ENCODE data around the gene OCA2.
"Not testable (repeated sequence)": the region's sequence is repeated elsewhere in the genome, so short reads cannot be mapped to it uniquely, and the experiment has no call there.

The OCA2 gene

GRCh38 chr15:28015855-28016254 is 83.3 kb downstream of the OCA2 start:
- Histone ChIP-seq H3K4me3 (ENCODE audit: low read length) (no peak overlapping the region), H3K4me1 (ENCODE audit: control insufficient read depth, insufficient read depth, low read length) (no peaks in the 10 kb centered on the region; the same call in 1 of the 2 replicates), H3K27ac (ENCODE audit: low read length) (no peak overlapping the region), H3K27me3 (ENCODE audit: control insufficient read depth, insufficient read depth, low read length) (no peaks in the 10 kb centered on the region; the same call in 1 of the 2 replicates), H3K9me3 (ENCODE audit: control insufficient read depth, insufficient read depth, low read length) (peaks cover 6% of the 10 kb centered on the region), H3K36me3 (ENCODE audit: control insufficient read depth, insufficient read depth, low read length) (no peaks in the 10 kb centered on the region)
- no peak for DNase-seq (ENCODE audit: low read depth, low spot score)
- no CpG with 5 or more reads among the region's 10 CpGs for WGBS (ENCODE audit: insufficient coverage, insufficient read length)

- no CpG with 5 or more reads among the region's 23 CpGs for WGBS (ENCODE audit: insufficient coverage, insufficient read length)
- H3K9me3 ChIP-seq (ENCODE audit: control insufficient read depth, insufficient read depth, low read length), result peaks cover 6% of the 10 kb centered on the region
- no peak overlapping the region for H3K27ac ChIP-seq (ENCODE audit: low read length)
- no peaks in the 10 kb centered on the region; the same call in 1 of the 2 replicates for H3K27me3 ChIP-seq (ENCODE audit: control insufficient read depth, insufficient read depth, low read length)
- no peaks in the 10 kb centered on the region for H3K36me3 ChIP-seq (ENCODE audit: control insufficient read depth, insufficient read depth, low read length)
- H3K4me3 ChIP-seq (ENCODE audit: low read length), result no peak overlapping the region
- no peaks in the 10 kb centered on the region; the same call in 1 of the 2 replicates for H3K4me1 ChIP-seq (ENCODE audit: control insufficient read depth, insufficient read depth, low read length)
- no peak for DNase-seq (ENCODE audit: low read depth, low spot score)
Observed at GRCh38 chr15:28014623-28015200, 84.4 kb downstream of the OCA2 start.

GRCh38 chr15:28013976-28014375 is 85.1 kb downstream of the OCA2 start:
- Histone ChIP-seq H3K27ac (ENCODE audit: low read length) (no peak overlapping the region), H3K9me3 (ENCODE audit: control insufficient read depth, insufficient read depth, low read length) (peaks cover 6% of the 10 kb centered on the region), H3K36me3 (ENCODE audit: control insufficient read depth, insufficient read depth, low read length) (no peaks in the 10 kb centered on the region), H3K27me3 (ENCODE audit: control insufficient read depth, insufficient read depth, low read length) (no peaks in the 10 kb centered on the region; the same call in 1 of the 2 replicates), H3K4me1 (ENCODE audit: control insufficient read depth, insufficient read depth, low read length) (no peaks in the 10 kb centered on the region), H3K4me3 (ENCODE audit: low read length) (no peak overlapping the region)
- DNase-seq (ENCODE audit: low read depth, low spot score), result no peak
- no CpG with 5 or more reads among the region's 9 CpGs for WGBS (ENCODE audit: insufficient coverage, insufficient read length)

- H3K27me3 ChIP-seq (ENCODE audit: control insufficient read depth, insufficient read depth, low read length), result no peaks in the 10 kb centered on the region; the same call in 1 of the 2 replicates
- no peak for DNase-seq (ENCODE audit: low read depth, low spot score)
- H3K4me3 ChIP-seq (ENCODE audit: low read length), result no peak overlapping the region
- no CpG with 5 or more reads among the region's 7 CpGs for WGBS (ENCODE audit: insufficient coverage, insufficient read length)
- H3K4me1 ChIP-seq (ENCODE audit: control insufficient read depth, insufficient read depth, low read length), result no peaks in the 10 kb centered on the region
- no peak overlapping the region for H3K27ac ChIP-seq (ENCODE audit: low read length)
- peaks cover 6% of the 10 kb centered on the region for H3K9me3 ChIP-seq (ENCODE audit: control insufficient read depth, insufficient read depth, low read length)
- H3K36me3 ChIP-seq (ENCODE audit: control insufficient read depth, insufficient read depth, low read length), result no peaks in the 10 kb centered on the region
Observed at GRCh38 chr15:28013480-28013879, 85.6 kb downstream of the OCA2 start.

GRCh38 chr15:28012231-28012630 is 86.9 kb downstream of the OCA2 start:
- H3K4me1 ChIP-seq (ENCODE audit: control insufficient read depth, insufficient read depth, low read length), result no peaks in the 10 kb centered on the region
- H3K36me3 ChIP-seq (ENCODE audit: control insufficient read depth, insufficient read depth, low read length), result no peaks in the 10 kb centered on the region
- no peak for DNase-seq (ENCODE audit: low read depth, low spot score)
- no CpG with 5 or more reads among the region's 4 CpGs for WGBS (ENCODE audit: insufficient coverage, insufficient read length)
- no peaks in the 10 kb centered on the region; the same call in 1 of the 2 replicates for H3K27me3 ChIP-seq (ENCODE audit: control insufficient read depth, insufficient read depth, low read length)
- peaks cover 5% of the 10 kb centered on the region for H3K9me3 ChIP-seq (ENCODE audit: control insufficient read depth, insufficient read depth, low read length)
- H3K27ac ChIP-seq (ENCODE audit: low read length), result no peak overlapping the region
- no peak overlapping the region for H3K4me3 ChIP-seq (ENCODE audit: low read length)

GRCh38 chr15:28008175-28008574 is 90.9 kb downstream of the OCA2 start:
- not testable (repeated sequence) for H3K36me3 ChIP-seq (ENCODE audit: control insufficient read depth, insufficient read depth, low read length); H3K4me3 ChIP-seq (ENCODE audit: low read length); H3K27me3 ChIP-seq (ENCODE audit: control insufficient read depth, insufficient read depth, low read length); DNase-seq (ENCODE audit: low read depth, low spot score); H3K9me3 ChIP-seq (ENCODE audit: control insufficient read depth, insufficient read depth, low read length); H3K4me1 ChIP-seq (ENCODE audit: control insufficient read depth, insufficient read depth, low read length); H3K27ac ChIP-seq (ENCODE audit: low read length)
- no CpG with 5 or more reads among the region's 2 CpGs for WGBS (ENCODE audit: insufficient coverage, insufficient read length)

- H3K27ac ChIP-seq (ENCODE audit: low read length), result no peak overlapping the region
- H3K36me3 ChIP-seq (ENCODE audit: control insufficient read depth, insufficient read depth, low read length), result no peaks in the 10 kb centered on the region
- H3K4me3 ChIP-seq (ENCODE audit: low read length), result no peak overlapping the region
- peaks cover 2% of the 10 kb centered on the region; the same call in 1 of the 2 replicates for H3K9me3 ChIP-seq (ENCODE audit: control insufficient read depth, insufficient read depth, low read length)
- no peaks in the 10 kb centered on the region for H3K27me3 ChIP-seq (ENCODE audit: control insufficient read depth, insufficient read depth, low read length)
- no CpG with 5 or more reads among the region's 9 CpGs for WGBS (ENCODE audit: insufficient coverage, insufficient read length)
- no peak for DNase-seq (ENCODE audit: low read depth, low spot score)
- no peaks in the 10 kb centered on the region for H3K4me1 ChIP-seq (ENCODE audit: control insufficient read depth, insufficient read depth, low read length)
Observed at GRCh38 chr15:28006116-28006905, 92.8 kb downstream of the OCA2 start.

- Histone ChIP-seq H3K36me3 (ENCODE audit: control insufficient read depth, insufficient read depth, low read length) (no peaks in the 10 kb centered on the region), H3K4me3 (ENCODE audit: low read length) (no peak overlapping the region), H3K27me3 (ENCODE audit: control insufficient read depth, insufficient read depth, low read length) (no peaks in the 10 kb centered on the region), H3K9me3 (ENCODE audit: control insufficient read depth, insufficient read depth, low read length) (peaks cover 2% of the 10 kb centered on the region; the same call in 1 of the 2 replicates), H3K27ac (ENCODE audit: low read length) (no peak overlapping the region), H3K4me1 (ENCODE audit: control insufficient read depth, insufficient read depth, low read length) (no peaks in the 10 kb centered on the region)
- no peak for DNase-seq (ENCODE audit: low read depth, low spot score)
- WGBS (ENCODE audit: insufficient coverage, insufficient read length), result no CpG with 5 or more reads among the region's 15 CpGs
Observed at GRCh38 chr15:28005004-28005527, 94.0 kb downstream of the OCA2 start.

- no peak for DNase-seq (ENCODE audit: low read depth, low spot score)
- no peaks in the 10 kb centered on the region for H3K27me3 ChIP-seq (ENCODE audit: control insufficient read depth, insufficient read depth, low read length)
- H3K4me3 ChIP-seq (ENCODE audit: low read length), result no peak overlapping the region
- whole genome bisulfite sequencing (ENCODE audit: insufficient coverage, insufficient read length), result no CpG with 5 or more reads among the region's 24 CpGs
- no peaks in the 10 kb centered on the region for H3K4me1 ChIP-seq (ENCODE audit: control insufficient read depth, insufficient read depth, low read length)
- H3K27ac ChIP-seq (ENCODE audit: low read length), result no peak overlapping the region
- H3K36me3 ChIP-seq (ENCODE audit: control insufficient read depth, insufficient read depth, low read length), result no peaks in the 10 kb centered on the region
- peaks cover 2% of the 10 kb centered on the region; the same call in 1 of the 2 replicates for H3K9me3 ChIP-seq (ENCODE audit: control insufficient read depth, insufficient read depth, low read length)
Observed at GRCh38 chr15:28004143-28005003, 94.7 kb downstream of the OCA2 start.
